ENCODE results near the gene MEF2B.
"Not testable (repeated sequence)": the region's sequence is repeated elsewhere in the genome, so short reads cannot be mapped to it uniquely, and the experiment has no call there.

MEF2B gene

GRCh38 chr19:19154768-19155494 lies 15.1 kb downstream of the MEF2B start:
- no peak overlapping the region for H3K4me3 ChIP-seq (ENCODE audit: low read length)
- no peak for DNase-seq (ENCODE audit: low read depth)
- TF ChIP-seq, protein P1, sequence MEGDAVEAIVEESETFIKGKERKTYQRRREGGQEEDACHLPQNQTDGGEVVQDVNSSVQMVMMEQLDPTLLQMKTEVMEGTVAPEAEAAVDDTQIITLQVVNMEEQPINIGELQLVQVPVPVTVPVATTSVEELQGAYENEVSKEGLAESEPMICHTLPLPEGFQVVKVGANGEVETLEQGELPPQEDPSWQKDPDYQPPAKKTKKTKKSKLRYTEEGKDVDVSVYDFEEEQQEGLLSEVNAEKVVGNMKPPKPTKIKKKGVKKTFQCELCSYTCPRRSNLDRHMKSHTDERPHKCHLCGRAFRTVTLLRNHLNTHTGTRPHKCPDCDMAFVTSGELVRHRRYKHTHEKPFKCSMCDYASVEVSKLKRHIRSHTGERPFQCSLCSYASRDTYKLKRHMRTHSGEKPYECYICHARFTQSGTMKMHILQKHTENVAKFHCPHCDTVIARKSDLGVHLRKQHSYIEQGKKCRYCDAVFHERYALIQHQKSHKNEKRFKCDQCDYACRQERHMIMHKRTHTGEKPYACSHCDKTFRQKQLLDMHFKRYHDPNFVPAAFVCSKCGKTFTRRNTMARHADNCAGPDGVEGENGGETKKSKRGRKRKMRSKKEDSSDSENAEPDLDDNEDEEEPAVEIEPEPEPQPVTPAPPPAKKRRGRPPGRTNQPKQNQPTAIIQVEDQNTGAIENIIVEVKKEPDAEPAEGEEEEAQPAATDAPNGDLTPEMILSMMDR (IDR thresholded peaks at IDR 0.05; ENCODE audit: insufficient read depth, low read depth, low read length, missing control alignments) = no peak

DNA sequence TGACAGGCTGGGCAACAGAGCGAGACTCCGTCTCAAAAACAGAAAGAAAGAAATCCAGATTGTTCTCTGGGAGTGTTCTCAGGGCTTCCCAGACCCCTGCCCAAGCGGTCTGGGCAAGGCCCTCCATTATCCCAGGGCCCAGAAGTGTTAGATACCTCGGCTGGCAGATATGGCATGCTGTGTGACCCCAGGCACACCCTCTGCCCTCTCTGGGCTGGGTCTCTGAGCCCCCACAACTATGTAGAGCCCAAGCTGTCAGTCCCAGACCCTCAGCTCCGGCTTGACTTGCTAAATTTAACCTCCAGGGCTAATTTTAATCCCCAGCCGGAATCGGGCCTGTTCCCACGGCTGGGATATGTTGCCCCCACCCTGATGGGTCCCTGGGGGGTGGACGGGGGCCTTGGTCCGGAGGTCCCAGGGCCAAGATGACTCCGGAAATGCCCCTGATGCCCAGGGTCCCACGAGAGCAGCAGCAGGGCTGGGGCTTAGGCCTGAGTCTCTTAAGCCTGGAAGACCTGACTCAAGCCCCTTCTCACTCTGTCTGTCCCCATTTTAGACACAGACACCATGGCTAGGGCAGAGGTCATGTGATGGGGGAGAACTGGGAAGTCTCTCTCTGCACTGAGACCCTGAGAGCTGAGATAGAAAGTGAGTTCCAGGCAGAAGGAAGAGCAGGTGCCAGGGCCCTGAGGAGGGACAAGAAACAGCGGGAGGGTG lies 17.2 kb downstream of the MEF2B start:
- no peak overlapping the region for H3K4me3 ChIP-seq (ENCODE audit: low read length)
- TF ChIP-seq, protein P1 (IDR thresholded peaks at IDR 0.05; ENCODE audit: insufficient read depth, low read depth, low read length, missing control alignments) = no peak
- no peak for DNase-seq (ENCODE audit: low read depth)

DNA sequence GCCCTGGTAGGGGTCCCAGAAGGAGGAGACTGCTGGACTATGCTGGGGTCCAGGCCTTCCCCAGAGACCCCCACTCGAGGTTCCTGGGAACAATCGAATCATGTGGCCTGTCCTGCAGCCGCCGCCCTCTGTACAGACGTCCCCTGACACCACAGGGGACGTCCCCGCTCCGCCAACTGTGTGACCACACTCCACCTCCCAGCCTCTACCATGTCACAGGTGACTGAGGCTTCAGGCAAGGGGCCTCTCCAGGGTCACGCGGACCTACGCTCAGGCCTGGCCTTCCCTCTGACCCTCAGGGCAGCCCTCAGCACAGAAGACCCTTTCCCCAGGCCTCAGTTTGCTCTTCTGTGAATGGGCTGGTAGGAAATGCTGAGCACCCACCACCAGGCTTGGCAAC lies 18.6 kb downstream of the MEF2B start:
- H3K4me3 ChIP-seq (ENCODE audit: low read length) = no peak overlapping the region
- TF ChIP-seq, protein P1 (IDR thresholded peaks at IDR 0.05; ENCODE audit: insufficient read depth, low read depth, low read length, missing control alignments) = no peak
- no peak for DNase-seq (ENCODE audit: low read depth)

DNA sequence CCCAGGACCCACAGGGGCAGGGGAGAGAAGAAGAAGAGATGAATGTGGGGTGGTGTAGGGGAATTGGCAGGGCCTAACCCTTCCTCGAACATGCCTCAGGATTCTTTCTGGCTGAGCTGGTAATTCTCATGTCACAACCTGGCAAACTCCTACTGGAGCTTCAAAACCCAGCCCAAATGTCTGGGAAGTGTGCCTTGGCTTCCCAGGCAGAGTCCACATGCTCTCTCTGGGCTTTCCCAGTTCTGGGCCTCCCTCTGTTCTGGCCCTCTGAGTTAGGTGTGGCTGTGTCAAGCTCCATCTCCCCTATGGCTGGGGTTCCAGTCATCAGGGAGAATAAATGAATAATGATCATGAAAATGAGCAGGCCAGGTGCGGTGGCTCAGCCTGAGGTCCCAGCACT lies 20.6 kb downstream of the MEF2B start:
- no peak overlapping the region for H3K4me3 ChIP-seq (ENCODE audit: low read length)
- TF ChIP-seq, protein P1 (IDR thresholded peaks at IDR 0.05; ENCODE audit: insufficient read depth, low read depth, low read length, missing control alignments) = no peak
- no peak for DNase-seq (ENCODE audit: low read depth)

GRCh38 chr19:19148504-19148903 lies 21.6 kb downstream of the MEF2B start:
- not testable (repeated sequence) for H3K4me3 ChIP-seq (ENCODE audit: low read length); DNase-seq (ENCODE audit: low read depth)

DNA sequence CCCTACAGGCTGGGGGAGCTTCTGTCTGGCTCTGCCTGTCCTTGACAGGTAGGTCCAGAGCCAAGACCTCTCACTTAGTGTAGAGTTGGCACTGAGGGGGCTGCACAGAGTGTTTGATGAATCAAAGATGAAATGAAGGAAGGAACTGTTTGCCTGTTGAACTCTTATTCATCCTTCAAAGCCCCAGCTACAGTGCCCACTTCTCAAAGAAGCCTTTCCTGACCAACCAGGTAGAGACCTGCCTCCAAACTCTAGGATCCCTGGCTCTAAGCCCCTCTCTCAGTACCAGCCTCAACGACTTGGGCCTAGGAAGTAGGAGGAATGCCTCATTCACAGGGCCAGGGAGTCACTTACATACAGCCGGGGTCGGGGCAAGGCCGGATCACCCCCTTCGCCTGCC lies 22.7 kb downstream of the MEF2B start:
- TF ChIP-seq, protein P1 (IDR thresholded peaks at IDR 0.05; ENCODE audit: insufficient read depth, low read depth, low read length, missing control alignments) = no peak
- H3K4me3 ChIP-seq (ENCODE audit: low read length) = no peak overlapping the region
- DNase-seq (ENCODE audit: low read depth) = no peak

DNA sequence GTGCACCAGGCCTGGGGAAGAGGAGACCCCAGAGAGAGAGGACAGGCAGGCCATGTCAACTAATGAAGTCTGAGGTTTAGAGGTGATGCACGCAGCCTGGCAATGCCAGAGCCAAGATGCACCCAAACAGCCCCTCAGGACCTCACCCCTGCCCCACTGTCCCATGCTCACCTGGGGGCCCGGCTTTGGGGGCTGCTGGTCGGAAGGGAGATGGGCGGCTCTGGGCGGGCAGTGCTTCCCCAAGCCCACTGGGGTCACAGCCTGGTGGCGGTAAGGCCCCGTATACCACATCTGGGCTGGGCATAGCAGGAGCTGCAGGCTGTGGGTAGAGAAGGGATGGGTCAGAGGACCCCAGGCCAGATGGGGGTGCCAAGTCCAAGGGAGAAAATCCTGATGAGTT lies 23.2 kb downstream of the MEF2B start:
- DNase-seq (ENCODE audit: low read depth) = no peak
- TF ChIP-seq, protein P1 (IDR thresholded peaks at IDR 0.05; ENCODE audit: insufficient read depth, low read depth, low read length, missing control alignments) = no peak
- no peak overlapping the region for H3K4me3 ChIP-seq (ENCODE audit: low read length)

Measured in epithelial cell of esophagus (primary cell).